Dermis blood vessel endothelial cell (primary cell): ENCODE data around the gene CDCA5. TPM values are rescaled to one million over a fixed set of nuclear protein-coding genes. Genes with fewer than 3 reads are reported as not detected.

Experiments
- DNase-seq: peaks from one replicate; pipeline ENCODE4 v3.0.0; 2010
- total RNA-seq: library from RNA; depleted of rRNA; stranded (reverse); fragments of >200 nt; gene quantifications from 2 replicates; pipeline ENCODE4 v1.2.3, GENCODE V29; 2014

The CDCA5 gene
- total RNA-seq, 1 donor from 2014 or later: 4.4 TPM

DNA sequence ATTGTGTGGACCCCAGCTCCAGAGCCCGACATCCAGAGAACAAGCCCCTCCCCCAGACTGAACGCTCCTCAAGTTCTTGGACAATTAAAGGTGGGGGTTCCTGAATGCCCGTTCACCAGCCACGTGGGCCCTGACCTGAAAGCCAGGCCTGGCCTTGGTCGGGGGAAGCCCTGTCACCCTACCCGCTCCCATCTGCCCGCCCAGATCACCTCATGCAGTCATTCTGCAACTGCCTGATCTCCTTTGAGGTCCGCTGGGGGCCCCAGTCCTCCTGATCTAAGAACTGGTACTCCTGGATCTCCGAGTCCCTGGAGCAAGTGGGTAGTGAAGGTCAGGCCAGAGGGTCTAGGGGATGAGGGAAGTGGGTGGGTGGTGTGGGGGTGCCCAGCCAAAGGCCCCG, 16.4 kb downstream of the CDCA5 start:
- no peak for DNase-seq

DNA sequence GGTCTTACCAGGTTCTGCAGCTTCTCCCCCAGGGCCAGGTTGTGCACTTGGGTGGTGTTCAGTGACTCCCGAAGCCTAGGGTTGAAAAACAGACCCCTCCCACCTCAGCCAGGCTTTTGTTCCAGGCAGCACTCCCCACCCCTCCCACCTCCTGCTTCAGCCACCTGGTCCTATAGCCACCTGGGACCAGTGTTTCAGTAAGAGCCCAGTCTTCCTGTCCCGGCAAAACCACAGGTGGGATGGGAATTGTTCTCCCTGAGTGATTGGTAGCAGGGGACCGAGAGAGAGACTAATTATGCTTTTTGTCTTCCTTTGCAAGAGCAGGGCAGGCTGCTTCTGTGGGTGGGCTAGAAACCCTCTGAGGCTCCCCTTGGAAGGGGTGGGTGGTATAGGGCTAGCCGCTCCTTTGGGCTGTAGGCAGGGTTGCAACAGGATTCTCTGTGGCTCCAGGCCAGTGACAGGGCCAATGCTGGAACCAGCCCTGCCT, 17.0 kb downstream of the CDCA5 start:
- DNase-seq: no peak

DNA sequence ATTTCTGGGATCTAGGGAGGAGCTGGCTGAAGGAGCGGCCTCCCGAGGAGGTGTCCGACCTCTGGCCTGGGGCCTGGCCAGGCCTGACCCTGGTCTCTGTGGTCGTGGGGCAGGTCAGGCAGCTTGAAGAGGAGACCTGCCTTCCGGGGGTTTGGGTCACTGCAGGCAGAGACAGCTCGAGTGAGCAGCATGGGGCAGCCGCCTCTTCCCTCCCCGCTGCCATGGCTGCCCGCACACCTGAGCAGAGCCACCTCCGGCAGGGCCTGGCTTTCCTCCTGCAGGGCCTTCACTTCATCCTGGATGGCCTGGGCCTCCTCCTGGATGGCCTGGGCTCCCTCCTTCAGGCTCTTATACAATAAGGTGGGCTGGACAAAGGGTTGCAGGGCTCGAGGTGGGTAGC, 17.5 kb downstream of the CDCA5 start:
- DNase-seq: no peak

DNA sequence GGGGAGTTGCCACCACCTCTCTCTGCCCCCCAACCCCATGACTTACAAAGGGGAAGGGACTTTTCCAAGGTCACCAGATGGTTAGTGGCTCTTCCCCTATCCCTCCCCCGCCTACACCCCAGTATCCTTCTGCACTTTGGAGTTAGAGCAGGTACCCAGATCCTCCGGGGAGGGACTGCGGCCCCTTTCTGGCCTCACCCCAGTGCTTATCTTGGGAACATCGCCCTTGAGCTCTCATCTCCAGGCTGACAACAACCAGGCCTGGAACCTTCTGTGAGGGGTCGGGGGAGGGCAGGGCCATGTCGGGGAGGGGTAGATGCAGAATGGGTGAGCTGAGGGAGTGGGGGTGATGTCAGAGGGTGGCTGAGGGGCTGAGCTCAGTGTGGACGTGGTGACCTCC, 18.0 kb downstream of the CDCA5 start:
- DNase-seq: no peak

DNA sequence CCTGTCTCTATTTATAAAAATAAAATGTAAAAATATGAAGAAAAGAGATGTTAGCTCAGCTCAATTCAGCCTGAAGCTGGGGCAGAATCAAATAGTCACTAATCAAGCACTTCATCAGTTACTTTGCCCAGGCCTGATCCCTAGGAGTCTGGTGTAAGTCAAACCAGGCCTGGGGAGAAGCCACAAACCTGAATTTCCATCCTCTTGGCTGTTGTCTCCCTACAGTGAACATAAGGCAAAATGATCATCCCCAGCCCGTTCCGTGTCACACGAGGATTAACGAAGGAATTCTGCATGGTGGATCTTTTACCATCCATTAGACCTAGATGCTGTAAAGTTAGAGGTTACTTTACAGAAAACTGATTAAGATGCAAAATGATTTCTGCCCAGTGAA, 19.0 kb downstream of the CDCA5 start:
- DNase-seq: no peak

- DNase-seq: no peak
Observed at GRCh38 chr11:65063532-65063931, 20.3 kb downstream of the CDCA5 start.

- peak; percentile 50 for DNase-seq
Observed at GRCh38 chr11:65060913-65061408, 22.9 kb downstream of the CDCA5 start.

- no peak for DNase-seq
Observed at GRCh38 chr11:65059959-65060824, 23.6 kb downstream of the CDCA5 start.

DNA sequence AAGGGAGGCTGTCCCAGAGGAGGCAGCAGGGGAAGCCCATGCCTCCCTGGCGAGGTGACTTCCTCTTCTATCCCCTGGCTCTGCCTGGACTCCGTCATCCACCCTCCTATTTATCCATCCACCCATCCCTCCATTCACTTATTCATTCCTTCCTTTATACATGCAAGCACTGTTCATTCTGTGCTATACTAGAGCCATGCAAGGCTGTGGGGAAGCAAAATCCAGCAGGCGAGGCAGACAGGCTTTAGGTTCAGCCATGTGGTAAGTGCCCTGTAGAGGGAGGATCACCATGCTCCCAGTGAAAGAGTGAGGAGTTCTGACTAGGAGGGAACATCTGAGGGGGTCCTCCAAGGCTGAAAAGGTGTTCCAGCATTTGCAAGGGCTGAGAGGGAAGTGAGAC, 24.3 kb downstream of the CDCA5 start:
- no peak for DNase-seq

GRCh38 chr11:65058419-65059054, 25.3 kb downstream of the CDCA5 start, which contains the start of gene NAALADL1:
TSS of gene NAALADL1 (minus strand) at chr11:65058553. CDS start at chr11:65058521, 32 bp downstream.
- DNase-seq: no peak

DNA sequence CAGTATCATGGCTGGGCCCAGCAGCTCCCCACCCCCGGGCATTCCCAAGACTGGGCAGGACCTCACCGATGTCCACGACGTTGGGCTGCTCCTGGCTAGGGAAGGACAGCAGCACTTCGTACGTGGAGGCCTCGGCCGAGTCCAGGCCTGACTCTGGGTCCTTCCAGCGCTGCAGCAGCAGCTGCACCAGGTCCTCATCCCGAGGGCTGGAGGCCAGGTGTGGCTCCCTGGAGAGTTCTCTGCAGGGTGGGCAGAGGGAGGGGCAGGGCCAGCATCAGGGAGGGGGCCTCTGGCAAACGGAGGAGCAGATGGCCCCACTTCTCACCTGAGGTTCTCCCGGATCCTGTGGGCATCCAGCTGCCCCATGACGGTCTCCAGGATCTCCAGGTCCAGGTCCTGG, 25.8 kb downstream of the CDCA5 start:
- no peak for DNase-seq

DNA sequence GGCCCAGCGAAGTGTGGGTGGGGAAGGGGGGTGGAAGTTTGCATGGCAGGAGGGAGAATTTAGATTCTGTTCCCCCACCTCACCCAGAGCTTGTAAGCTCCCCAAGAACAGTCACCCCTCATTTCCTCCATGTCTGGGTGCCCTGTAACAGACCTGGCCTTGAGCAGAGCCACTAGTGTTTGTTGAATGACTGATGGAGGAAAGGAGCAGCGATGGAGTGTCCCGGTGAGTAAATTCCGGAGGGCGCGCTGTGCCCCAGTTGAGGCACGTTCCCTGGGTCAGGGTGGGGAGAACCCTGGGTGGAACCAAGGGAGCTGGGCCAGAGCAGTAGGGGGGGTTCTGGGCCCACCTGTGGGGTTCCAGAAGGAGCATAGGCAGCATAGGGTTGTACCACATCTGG, 26.3 kb downstream of the CDCA5 start:
- DNase-seq: no peak

DNA sequence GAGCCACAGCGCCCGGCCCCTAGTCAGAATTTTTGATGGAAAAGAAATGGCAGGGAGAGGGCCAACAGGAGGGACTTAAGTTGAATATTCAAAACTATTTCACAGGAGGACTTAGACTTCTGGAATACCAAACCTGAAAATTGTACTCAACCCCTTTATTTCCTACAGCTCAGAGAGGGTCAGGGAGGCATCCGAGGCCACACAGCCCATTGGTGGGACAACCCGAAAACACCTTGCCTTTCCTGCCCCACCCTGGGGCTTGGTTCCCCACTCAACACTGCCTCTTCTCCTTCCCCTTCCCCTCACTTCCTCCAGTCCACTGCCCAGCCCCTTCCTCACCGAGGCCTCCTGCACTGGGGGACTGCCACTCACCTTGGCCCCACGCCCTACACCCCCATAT, 26.8 kb downstream of the CDCA5 start:
- no peak for DNase-seq

- DNase-seq: no peak
Observed at GRCh38 chr11:65055538-65055937, 28.3 kb downstream of the CDCA5 start.

DNA sequence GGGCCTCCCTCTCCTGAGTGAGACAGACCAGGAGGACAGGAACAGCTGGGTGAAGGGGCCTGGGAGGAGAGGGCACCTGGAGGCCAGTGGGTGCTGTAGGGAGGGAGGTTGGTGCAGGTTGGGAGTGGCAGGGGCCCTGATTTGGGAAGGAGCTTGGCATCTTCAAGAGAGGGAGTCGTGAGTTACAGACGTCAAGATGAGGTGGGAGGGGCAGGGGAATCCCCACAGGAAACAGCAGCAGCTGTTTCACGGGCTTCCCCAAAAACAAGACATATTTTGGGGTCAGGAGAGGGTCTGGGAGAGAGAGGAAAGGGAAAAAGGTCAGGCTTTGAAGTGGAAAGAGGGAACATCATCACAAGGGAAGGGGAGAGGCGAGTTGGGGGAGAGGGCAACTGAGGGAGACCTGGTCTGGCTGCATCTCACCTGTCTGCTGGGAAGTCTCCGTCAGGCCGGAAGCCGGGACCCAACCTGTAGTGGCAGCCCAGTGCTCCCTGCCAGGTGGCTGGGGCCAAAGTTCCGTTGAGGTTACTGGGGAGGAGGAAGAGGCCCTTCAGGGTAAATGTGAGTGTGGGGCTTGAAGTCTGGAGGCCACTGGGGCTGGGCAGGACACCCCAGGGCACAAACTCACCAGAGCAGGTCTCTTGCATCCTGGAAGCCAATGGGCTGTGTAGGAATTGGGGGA, 29.9 kb downstream of the CDCA5 start:
- DNase-seq: no peak

DNA sequence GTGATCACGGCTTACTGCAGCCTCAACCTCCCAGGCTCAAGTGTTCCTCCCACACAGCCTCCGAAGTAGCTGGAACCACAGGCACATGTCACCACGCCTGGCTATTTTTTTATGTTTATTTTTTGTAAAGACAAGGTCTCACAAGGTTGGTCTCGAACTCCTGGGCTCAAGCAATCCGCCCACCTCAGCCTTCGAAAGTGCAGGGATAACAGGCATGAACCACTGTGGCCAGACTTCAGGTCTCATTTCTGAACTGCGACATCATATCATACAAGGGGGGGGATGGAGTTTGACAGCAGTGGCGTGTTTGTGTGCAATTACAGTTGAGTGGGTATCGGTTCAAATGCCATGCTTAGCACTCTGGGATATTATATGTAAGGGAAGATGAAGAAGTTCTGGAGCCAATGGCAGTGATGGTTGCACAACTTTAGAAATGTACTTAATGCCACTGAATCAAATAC, 32.4 kb downstream of the CDCA5 start:
- no peak for DNase-seq

DNA sequence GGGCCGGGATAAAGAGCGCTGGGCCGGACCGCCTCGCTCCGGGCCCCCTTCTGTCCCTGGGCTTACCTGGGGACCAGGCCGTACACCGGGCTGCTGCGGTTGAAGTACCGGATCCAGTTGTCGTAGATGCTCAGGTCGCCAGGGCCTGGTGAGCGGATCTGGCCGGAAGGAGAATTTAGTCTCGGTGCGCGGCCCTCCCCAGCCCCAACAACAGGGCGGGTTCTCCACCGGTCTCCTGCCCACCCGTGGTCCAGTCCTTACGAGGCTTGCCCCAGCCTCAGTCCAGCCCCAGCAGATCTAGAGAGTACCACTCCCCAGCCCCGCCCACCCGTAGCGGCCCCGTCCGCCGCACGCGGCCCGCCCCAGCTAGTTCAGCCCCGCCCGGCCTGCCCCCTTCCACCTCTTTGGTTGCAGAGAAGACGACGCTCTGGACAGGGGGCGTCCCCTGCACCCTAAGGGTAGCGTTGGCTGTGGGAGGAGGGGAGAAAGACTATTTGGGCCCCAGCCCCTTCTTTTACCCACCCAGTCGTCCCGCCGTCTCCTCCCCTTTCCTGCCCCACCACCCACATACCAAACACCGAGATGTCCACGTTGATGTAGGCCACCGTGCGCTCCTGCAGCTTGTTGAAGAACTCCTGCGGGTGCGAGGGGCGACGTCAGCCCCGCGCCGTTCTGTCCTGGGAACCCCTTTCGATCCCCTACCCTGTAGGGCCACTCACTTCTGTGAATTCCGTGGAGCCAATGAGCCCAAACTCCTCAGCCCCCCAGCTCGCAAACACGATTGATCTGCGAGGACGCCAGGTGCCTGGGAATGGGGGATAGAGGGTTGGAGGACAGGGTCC, 36.0 kb downstream of the CDCA5 start:
- DNase-seq: peak; percentile 7

DNA sequence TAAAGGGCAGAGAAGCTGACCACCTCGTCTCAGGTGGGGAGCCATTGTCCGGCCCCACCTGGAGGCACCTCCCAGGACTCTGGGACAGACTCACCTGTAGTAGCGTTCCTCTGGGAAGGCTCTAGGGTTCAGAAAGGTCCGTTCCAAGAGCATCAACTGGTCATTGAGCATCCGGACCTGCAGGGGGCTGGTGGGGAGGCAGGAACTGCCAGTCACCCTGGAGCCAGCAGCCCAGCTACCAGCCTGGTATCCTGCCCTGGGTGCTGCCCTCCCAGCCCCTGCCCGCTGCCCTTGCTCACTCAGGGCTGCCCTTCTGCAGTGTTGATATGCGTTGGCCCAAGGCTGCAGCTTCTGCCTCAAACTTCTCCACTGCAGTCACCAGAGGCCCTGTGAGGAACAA, 38.1 kb downstream of the CDCA5 start:
- DNase-seq: no peak

DNA sequence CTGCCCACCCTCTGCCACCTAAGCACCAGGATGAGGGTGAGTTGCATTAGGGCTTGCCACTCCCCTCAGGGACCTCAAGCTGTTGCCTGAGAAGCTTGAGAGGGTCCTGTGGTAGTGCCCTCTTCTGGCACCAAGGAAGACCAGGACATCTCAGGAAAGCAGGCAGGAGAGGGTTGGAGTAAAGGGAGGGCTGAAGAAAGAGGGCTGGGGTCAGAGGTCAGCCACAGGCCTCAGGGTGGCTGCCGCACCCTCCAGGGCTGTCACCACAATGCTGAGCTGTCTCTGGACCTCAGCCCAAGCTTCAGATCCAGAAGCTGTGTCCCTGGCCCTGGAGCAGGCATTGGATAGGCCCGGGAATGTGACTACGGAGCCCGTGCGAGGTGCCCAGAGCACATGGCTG, 38.8 kb downstream of the CDCA5 start:
- no peak for DNase-seq

GRCh38 chr11:65043881-65044501, 39.8 kb downstream of the CDCA5 start:
- DNase-seq: no peak

DNA sequence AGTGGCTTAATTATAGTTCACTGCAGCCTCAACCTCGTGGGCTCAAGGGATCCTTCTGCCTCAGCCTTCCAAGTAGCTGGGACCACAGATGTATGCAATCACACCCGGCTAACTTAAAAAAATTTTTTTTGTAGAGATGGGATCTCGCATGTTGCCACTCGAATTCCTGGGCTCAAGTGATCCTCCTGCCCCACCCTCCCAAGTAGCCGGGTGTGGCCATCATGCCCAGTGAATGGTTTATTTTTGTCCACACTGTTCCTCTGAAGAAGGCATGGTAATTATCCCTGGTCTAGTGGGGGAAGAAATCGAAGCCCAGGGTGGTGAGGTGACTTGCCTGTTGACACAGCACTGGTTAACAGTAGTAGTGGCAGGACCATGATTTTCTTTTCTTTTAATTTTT, 40.9 kb downstream of the CDCA5 start:
- no peak for DNase-seq
